HepG2 (cell line): ENCODE results near the gene DLST. TPM values are rescaled to one million over a fixed set of nuclear protein-coding genes. Genes with fewer than 3 reads are reported as not detected.

ENCODE experiments used
- AGO1 ChIP-seq: fragments of 200-400 bp; formaldehyde crosslinking; IDR thresholded peaks from 2 replicates; pipeline ENCODE4 v1.6.1; 2017; ENCODE audit warnings: mild to moderate bottlenecking, low read depth, low read length, moderate library complexity; ENCODE audit not compliant: poor library complexity, severe bottlenecking
- ATF1 ChIP-seq: IDR thresholded peaks from 2 replicates; pipeline ENCODE4 v1.6.1; 2016; ENCODE audit warnings: mild to moderate bottlenecking, control low read depth
- GATAD1 ChIP-seq: IDR thresholded peaks from 2 replicates; pipeline ENCODE4 v1.6.1; 2016; ENCODE audit warnings: missing genetic modification reagents, missing compliant biosample characterization
- HOXA3 ChIP-seq: sonication (generic); formaldehyde crosslinking; IDR thresholded peaks from 2 replicates; pipeline ENCODE4 v1.5.0; 2020; ENCODE audit warnings: missing genetic modification reagents
- PRDM4 ChIP-seq: sonication (generic); formaldehyde crosslinking; IDR thresholded peaks from 2 replicates; pipeline ENCODE4 v1.9.0; 2021; ENCODE audit warnings: missing genetic modification reagents, borderline replicate concordance
- RFXAP ChIP-seq: sonication (generic); formaldehyde crosslinking; IDR thresholded peaks from 2 replicates; pipeline ENCODE4 v1.4.0; 2020; ENCODE audit warnings: missing genetic modification reagents, borderline replicate concordance
- SP140L ChIP-seq: sonication (generic); formaldehyde crosslinking; IDR thresholded peaks from 2 replicates; pipeline ENCODE4 v1.4.0; 2020; ENCODE audit warnings: missing genetic modification reagents, borderline replicate concordance
- SYNCRIP ChIP-seq: fragments of 200-400 bp; formaldehyde crosslinking; IDR thresholded peaks from 2 replicates; pipeline ENCODE4 v1.6.1; 2018; ENCODE audit warnings: mild to moderate bottlenecking, low read depth, low read length; ENCODE audit not compliant: insufficient read depth
- THAP9 ChIP-seq: sonication (generic); formaldehyde crosslinking; IDR thresholded peaks from 2 replicates; pipeline ENCODE4; 2020; ENCODE audit warnings: missing genetic modification reagents, mild to moderate bottlenecking, borderline replicate concordance
- ZGPAT ChIP-seq: IDR thresholded peaks from 2 replicates; pipeline ENCODE4 v1.6.1; 2016; ENCODE audit warnings: mild to moderate bottlenecking
- ZNF234 ChIP-seq: sonication (generic); formaldehyde crosslinking; conservative IDR thresholded peaks from 2 replicates; pipeline ENCODE4 v1.5.1; 2020; ENCODE audit warnings: mild to moderate bottlenecking, missing genetic modification reagents
- ZNF275 ChIP-seq: sonication (generic); formaldehyde crosslinking; IDR thresholded peaks from 2 replicates; pipeline ENCODE4 v1.8.0; 2022; ENCODE audit warnings: missing genetic modification reagents, mild to moderate bottlenecking, inconsistent platforms, borderline replicate concordance
- ZNF276 ChIP-seq: sonication (generic); formaldehyde crosslinking; IDR thresholded peaks from 2 replicates; pipeline ENCODE4 v1.4.0; 2020; ENCODE audit warnings: mild to moderate bottlenecking, low read depth, missing genetic modification reagents
- ZNF414 ChIP-seq: sonication (generic); formaldehyde crosslinking; IDR thresholded peaks from 2 replicates; pipeline ENCODE4 v1.5.0; 2020; ENCODE audit warnings: missing genetic modification reagents
- ZNF558 ChIP-seq: sonication (generic); formaldehyde crosslinking; IDR thresholded peaks from 2 replicates; pipeline ENCODE4 v1.9.0; 2022; ENCODE audit warnings: mild to moderate bottlenecking, missing genetic modification reagents, borderline replicate concordance
- ZNF839 ChIP-seq: sonication (generic); formaldehyde crosslinking; IDR thresholded peaks from 2 replicates; pipeline ENCODE4 v1.4.0; 2020; ENCODE audit warnings: missing genetic modification reagents, mild to moderate bottlenecking, borderline replicate concordance
- ZSCAN25 ChIP-seq: sonication (generic); formaldehyde crosslinking; IDR thresholded peaks from 2 replicates; pipeline ENCODE4 v1.8.0; 2022; ENCODE audit warnings: mild to moderate bottlenecking, missing genetic modification reagents
- polyA plus RNA-seq, 8 experiments: library from polyadenylated mRNA; depleted of rRNA in 3 of 8; stranded (reverse) in 7 of 8; unstranded in 1 of 8; fragments of >200 nt; fragmentation: Illumina TruSeq in 4 of 8; extraction: Trizol in 4 of 8; gene quantifications; 2 replicates each; pipeline versions ENCODE4 v1.2.1 to v1.2.3, GENCODE V29; 2011 to 2016; ENCODE audit warnings: low read depth in 4 of 8, missing spikeins in 1 of 8, mixed read lengths in 1 of 8; ENCODE audit not compliant: insufficient read depth in 1 of 8
- total RNA-seq, 5 experiments: library from RNA; depleted of rRNA; stranded (reverse); fragments of >200 nt; fragmentation: Illumina TruSeq; extraction: Trizol; gene quantifications; 2 replicates each; pipeline ENCODE4 v1.2.3, GENCODE V29; 2016; ENCODE audit warnings: low read depth in 1 of 5

DLST gene
- total and polyA plus RNA-seq, 2 of the 13 experiments (the other 11 are each of a cell fraction or from before 2014, with no cell fraction given): 56.5 to 94.3 TPM

GRCh38 chr14:74881431-74882102, at the start of gene DLST (continued):
- TF ChIP-seq ZGPAT (peak; percentile 84), ZSCAN25 (no peak), HOXA3 (CRISPR knock-in tag) (peak; percentile 65), SYNCRIP (no peak), PRDM4 (CRISPR knock-in tag) (no peak), ZNF558 (peak; percentile 86), RFXAP (CRISPR knock-in tag) (peak; percentile 65; the same call in 1 of the 2 replicates), ZNF276 (CRISPR knock-in tag) (no peak), THAP9 (peak; percentile 56; the same call in 1 of the 2 replicates), ATF1 (CRISPR knock-in tag) (no peak), ZNF414 (CRISPR knock-in tag) (0 out of 2 replicates have a peak, but pooled peaks have one; percentile 69), ZNF234 (CRISPR knock-in tag) (0 out of 2 replicates have a peak, but pooled peaks have one; percentile 30), GATAD1 (peak; percentile 91), ZNF839 (peak; percentile 66; the same call in 1 of the 2 replicates), SP140L (0 out of 2 replicates have a peak, but pooled peaks have one; percentile 41), ZNF275 (no peak), AGO1 (peak; percentile 66)
